DND-41 (cell line): ENCODE data around the gene SNTG2.

ENCODE experiments used
- ATAC-seq: fragments of 200-7000 bp; cut with Tn5 transposase; 3 replicates; pipeline ENCODE4 v1.9.1; 2021; ENCODE audit warnings: low read depth; ENCODE audit not compliant: insufficient read depth
- DNase-seq: peaks from one replicate; pipeline ENCODE4 v3.0.0-alpha.2; 2020
- H2AFZ ChIP-seq: 2 replicates; pipeline ENCODE4 v1.6.0; 2012; ENCODE audit warnings: low read depth, low read length
- H3K27ac ChIP-seq: 2 replicates; pipeline ENCODE4 v1.5.1; 2012; ENCODE audit warnings: low read length, inconsistent platforms
- H3K27me3 ChIP-seq: fragments of 200-600 bp; sonication (generic); 2 replicates; pipeline ENCODE4 v1.6.0; 2012; ENCODE audit warnings: low read length, mild to moderate bottlenecking, inconsistent platforms; ENCODE audit not compliant: insufficient read depth, poor library complexity
- H3K36me3 ChIP-seq: 2 replicates; pipeline ENCODE4 v1.5.1; 2012; ENCODE audit warnings: low read length, inconsistent platforms; ENCODE audit not compliant: insufficient read depth
- H3K4me1 ChIP-seq: 2 replicates; pipeline ENCODE4 v1.5.1; 2012; ENCODE audit warnings: mild to moderate bottlenecking, low read length; ENCODE audit not compliant: insufficient read depth
- H3K4me2 ChIP-seq: 2 replicates; pipeline ENCODE4 v1.6.0; 2012; ENCODE audit warnings: mild to moderate bottlenecking, moderate library complexity, low read length, inconsistent platforms; ENCODE audit not compliant: insufficient read depth
- H3K4me3 ChIP-seq, 2 experiments: fragments of 200-600 bp in 1 of 2; shearing (Covaris generic) in 1 of 2; 2 replicates each; pipeline ENCODE4 v1.5.1; 2012 to 2016; ENCODE audit warnings: inconsistent platforms in 2 of 2, low read length in 2 of 2, mild to moderate bottlenecking in 2 of 2, low read depth in 1 of 2, moderate library complexity in 1 of 2
- H3K79me2 ChIP-seq: 2 replicates; pipeline ENCODE4 v1.6.0; 2012; ENCODE audit warnings: low read length, inconsistent platforms; ENCODE audit not compliant: insufficient read depth
- H3K9ac ChIP-seq: 2 replicates; pipeline ENCODE4 v1.6.0; 2012; ENCODE audit warnings: low read depth, mild to moderate bottlenecking, inconsistent platforms, low read length, moderate library complexity
- H3K9me3 ChIP-seq: 2 replicates; pipeline ENCODE4 v1.5.1; 2012; ENCODE audit warnings: low read length, moderate library complexity, mild to moderate bottlenecking, inconsistent platforms; ENCODE audit not compliant: insufficient read depth, severe bottlenecking
- H4K20me1 ChIP-seq: 2 replicates; pipeline ENCODE4 v1.6.0; 2012; ENCODE audit warnings: low read length; ENCODE audit not compliant: insufficient read depth
- CTCF ChIP-seq: IDR thresholded peaks from 2 replicates; pipeline ENCODE4 v1.5.1; 2012; ENCODE audit warnings: borderline replicate concordance, low read length, moderate library complexity, mild to moderate bottlenecking; ENCODE audit not compliant: poor library complexity, severe bottlenecking; ENCODE audit errors: extremely low read depth
- EZH2 ChIP-seq: IDR thresholded peaks from 3 replicates; pipeline ENCODE4 v1.6.1; 2012; ENCODE audit warnings: borderline replicate concordance, low read depth, mild to moderate bottlenecking, moderate library complexity, low read length, inconsistent platforms; ENCODE audit not compliant: severe bottlenecking

SNTG2 gene

GRCh38 chr2:1011006-1011405 is 60.4 kb downstream of the SNTG2 start:
- DNase-seq = no peak
- H3K4me1 ChIP-seq = peaks cover 10% of the 10 kb centered on the region; the same call in 1 of the 2 replicates
- no peaks in the 10 kb centered on the region for H3K36me3 ChIP-seq
- H3K4me2 ChIP-seq = no peak overlapping the region
- TF ChIP-seq CTCF (no peak), EZH2 (no peak)
- H3K27ac ChIP-seq = no peak overlapping the region
- H3K79me2 ChIP-seq = peaks cover 3% of the 10 kb centered on the region; the same call in 1 of the 2 replicates
- H2AFZ ChIP-seq = no peak overlapping the region
- no peaks in the 10 kb centered on the region for H3K27me3 ChIP-seq
- no peak overlapping the region for H3K4me3 ChIP-seq
- no peaks in the 10 kb centered on the region for H3K9me3 ChIP-seq
- no peak overlapping the region for H3K9ac ChIP-seq
- ATAC-seq = no peak
- no peaks in the 10 kb centered on the region; the same call in 1 of the 2 replicates for H4K20me1 ChIP-seq

GRCh38 chr2:1011985-1012384 is 61.3 kb downstream of the SNTG2 start:
- H3K9me3 ChIP-seq = no peaks in the 10 kb centered on the region
- ATAC-seq (no peak), DNase-seq (no peak)
- H3K36me3 ChIP-seq = no peaks in the 10 kb centered on the region
- no peaks in the 10 kb centered on the region for H3K27me3 ChIP-seq
- peaks cover 3% of the 10 kb centered on the region; the same call in 1 of the 2 replicates for H3K79me2 ChIP-seq
- H3K4me2 ChIP-seq = no peak overlapping the region
- no peaks in the 10 kb centered on the region; the same call in 1 of the 2 replicates for H4K20me1 ChIP-seq
- H3K4me1 ChIP-seq = peaks cover 10% of the 10 kb centered on the region; the same call in 1 of the 2 replicates
- no peak overlapping the region for H3K4me3 ChIP-seq
- TF ChIP-seq EZH2 = no peak
- TF ChIP-seq CTCF = no peak
- H3K27ac ChIP-seq = no peak overlapping the region
- H2AFZ ChIP-seq = no peak overlapping the region
- H3K9ac ChIP-seq = no peak overlapping the region

GRCh38 chr2:1014802-1015201 is 64.2 kb downstream of the SNTG2 start:
- no peak overlapping the region for H3K4me2 ChIP-seq
- H2AFZ ChIP-seq = no peak overlapping the region
- H3K27ac ChIP-seq = no peak overlapping the region
- DNase-seq (no peak), ATAC-seq (no peak)
- peaks cover 9% of the 10 kb centered on the region; the same call in 1 of the 2 replicates for H3K4me1 ChIP-seq
- no peak overlapping the region for H3K4me3 ChIP-seq
- H3K9me3 ChIP-seq = no peaks in the 10 kb centered on the region
- no peaks in the 10 kb centered on the region for H3K79me2 ChIP-seq
- no peaks in the 10 kb centered on the region for H3K27me3 ChIP-seq
- H4K20me1 ChIP-seq = peaks cover 4% of the 10 kb centered on the region; the same call in 1 of the 2 replicates
- H3K9ac ChIP-seq = no peak overlapping the region
- no peaks in the 10 kb centered on the region for H3K36me3 ChIP-seq
- TF ChIP-seq EZH2 = no peak
- TF ChIP-seq CTCF = no peak

GRCh38 chr2:1016500-1016899 is 65.9 kb downstream of the SNTG2 start:
- Histone ChIP-seq H2AFZ (no peak overlapping the region), H3K79me2 (no peaks in the 10 kb centered on the region), H3K27me3 (no peaks in the 10 kb centered on the region), H3K4me2 (no peak overlapping the region), H3K9ac (no peak overlapping the region), H3K9me3 (no peaks in the 10 kb centered on the region), H3K4me3 (no peak overlapping the region), H4K20me1 (peaks cover 4% of the 10 kb centered on the region; the same call in 1 of the 2 replicates), H3K4me1 (no peaks in the 10 kb centered on the region), H3K27ac (no peak overlapping the region), H3K36me3 (no peaks in the 10 kb centered on the region)
- no peak for DNase-seq
- no peak for ATAC-seq
- TF ChIP-seq EZH2 = no peak
- TF ChIP-seq CTCF = no peak
